Superior temporal gyrus (tissue), 1 donor: ENCODE data around the gene FOXF1.

Source experiments
- DNase-seq: peaks from one replicate; pipeline ENCODE4 v3.0.0-alpha.2; 2016; ENCODE audit errors: extremely low spot score

Gene FOXF1

DNA sequence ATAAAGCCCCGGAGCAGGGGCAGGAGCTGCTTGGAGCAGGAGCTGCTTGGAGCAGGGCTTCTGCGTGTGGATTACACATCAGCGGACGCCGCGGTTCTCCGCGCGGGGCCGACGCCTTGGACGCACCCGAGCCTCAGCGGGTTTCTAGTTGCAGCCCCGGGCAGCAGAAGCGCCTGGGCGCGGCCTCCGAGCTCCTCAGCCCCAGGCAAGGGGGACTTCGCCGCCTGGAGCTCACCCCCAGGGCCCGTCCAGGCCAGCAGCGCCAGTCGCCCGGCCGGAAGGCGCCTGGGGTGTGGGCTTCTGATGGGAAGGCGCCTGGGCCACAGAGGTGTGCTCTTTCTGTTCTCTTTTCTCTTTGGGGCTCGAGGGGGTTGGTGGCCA lies 6.3 kb downstream of the FOXF1 start:
- no peak for DNase-seq

DNA sequence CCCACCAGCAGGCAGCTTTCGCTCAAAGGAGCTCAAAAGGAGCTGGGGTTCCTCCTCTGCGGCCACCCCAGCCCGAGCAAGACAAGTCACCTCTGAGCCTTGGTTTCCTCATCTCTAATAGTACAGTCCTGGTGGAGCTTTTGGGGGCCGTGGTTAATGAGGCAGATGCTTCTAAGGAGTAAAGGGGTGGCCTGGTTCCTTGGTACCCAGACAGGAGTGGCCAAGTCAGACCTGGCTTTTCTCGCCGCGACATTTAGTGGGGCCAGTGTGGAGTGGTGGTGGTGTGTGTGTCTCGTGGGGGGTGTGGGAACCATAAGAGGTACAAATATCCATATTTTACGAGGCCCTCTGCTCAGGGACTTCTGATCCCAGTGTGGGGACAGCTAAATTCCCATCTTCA lies 6.7 kb downstream of the FOXF1 start:
- no peak for DNase-seq

DNA sequence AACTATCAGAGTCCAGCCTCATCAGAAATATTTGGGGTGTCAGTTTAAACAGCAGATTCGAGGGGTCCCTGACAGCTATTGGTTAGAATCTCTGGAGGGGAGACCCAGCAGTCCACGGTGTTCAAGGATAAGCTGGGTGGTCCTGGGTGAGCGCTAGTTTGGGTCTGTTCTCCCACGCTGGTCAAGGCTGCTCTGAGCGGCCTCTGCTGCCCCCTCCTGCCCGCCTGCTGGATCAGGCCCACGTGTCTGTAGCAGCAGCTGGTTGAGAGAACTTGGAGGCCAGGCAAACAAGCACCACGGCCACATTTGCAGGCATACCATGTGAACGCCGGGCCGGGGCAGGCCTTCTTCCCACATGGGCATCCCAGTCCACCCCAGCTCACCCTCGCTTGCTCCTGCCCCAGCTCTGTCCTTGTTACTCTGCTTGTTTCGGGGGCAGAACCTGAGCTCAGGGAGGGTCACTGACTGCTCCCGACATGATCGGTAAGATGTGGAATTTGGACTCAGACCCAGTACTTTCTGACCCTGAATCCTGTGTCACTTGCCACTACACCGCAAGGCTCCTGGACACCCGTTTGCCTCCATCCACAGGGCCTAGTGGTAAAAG lies 7.4 kb downstream of the FOXF1 start:
- peak; percentile 71 for DNase-seq

DNA sequence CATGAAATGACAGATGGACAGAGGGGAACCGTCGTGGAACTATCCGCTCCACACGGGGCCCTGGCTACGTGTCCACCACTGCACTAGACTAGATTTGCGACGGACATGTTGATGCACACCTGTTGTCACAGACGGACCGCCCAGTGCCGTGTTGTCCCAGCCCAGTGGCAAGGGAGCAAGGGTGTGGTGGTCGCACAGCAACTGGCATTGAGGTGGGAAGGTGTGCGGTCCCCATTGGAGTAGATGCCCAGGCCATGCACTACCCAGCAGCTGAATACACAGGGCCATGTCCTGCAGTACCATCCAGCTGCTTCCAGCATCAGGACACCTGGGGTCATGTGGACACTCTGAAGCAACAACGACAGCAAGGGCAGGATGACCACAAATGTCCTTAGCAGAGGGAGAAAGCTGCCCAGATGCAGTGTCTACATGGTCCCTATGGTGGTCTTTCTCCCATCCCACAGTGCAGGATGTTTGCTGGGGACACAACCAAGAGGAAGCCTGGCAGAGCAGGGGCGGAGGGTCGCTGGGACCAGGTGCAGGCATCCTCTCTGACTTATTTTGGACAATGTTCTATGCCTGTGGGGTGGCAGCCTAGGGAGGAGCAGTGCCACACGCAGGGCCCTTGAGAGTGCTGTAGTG lies 8.8 kb downstream of the FOXF1 start:
- no peak for DNase-seq

DNA sequence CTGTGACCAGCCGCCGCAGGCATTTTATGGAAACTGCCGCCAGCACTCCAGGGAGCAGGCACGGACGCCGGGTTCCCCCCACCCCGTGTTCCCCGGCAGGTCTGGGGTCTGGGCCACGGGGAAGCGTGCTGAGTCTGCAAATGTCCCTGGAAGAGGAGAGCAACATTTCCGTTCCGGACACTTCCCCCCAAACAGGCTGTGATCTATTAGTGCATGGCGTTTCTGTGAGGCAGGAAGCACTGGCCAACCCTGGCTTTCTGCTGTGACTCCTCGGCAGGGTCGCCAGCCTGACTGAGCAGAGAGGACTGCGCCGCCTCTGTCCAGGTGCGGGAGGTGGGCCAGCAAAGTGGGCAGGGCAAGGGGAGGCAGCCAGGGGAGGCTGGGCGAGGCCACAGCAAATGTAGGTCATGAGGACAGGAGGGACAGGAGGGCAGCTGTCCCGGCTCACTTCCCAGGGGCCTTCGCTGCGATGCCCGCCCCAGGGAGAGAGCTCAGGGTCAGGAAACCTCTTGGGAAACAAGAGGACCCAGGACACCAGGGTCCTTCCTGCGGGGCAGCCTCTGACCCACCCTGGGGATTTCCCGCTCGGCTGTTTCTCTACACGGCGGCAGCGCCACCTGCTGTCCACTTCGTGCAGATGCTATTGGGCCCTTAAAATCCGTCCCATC lies 9.5 kb downstream of the FOXF1 start:
- peak; percentile 73 for DNase-seq

DNA sequence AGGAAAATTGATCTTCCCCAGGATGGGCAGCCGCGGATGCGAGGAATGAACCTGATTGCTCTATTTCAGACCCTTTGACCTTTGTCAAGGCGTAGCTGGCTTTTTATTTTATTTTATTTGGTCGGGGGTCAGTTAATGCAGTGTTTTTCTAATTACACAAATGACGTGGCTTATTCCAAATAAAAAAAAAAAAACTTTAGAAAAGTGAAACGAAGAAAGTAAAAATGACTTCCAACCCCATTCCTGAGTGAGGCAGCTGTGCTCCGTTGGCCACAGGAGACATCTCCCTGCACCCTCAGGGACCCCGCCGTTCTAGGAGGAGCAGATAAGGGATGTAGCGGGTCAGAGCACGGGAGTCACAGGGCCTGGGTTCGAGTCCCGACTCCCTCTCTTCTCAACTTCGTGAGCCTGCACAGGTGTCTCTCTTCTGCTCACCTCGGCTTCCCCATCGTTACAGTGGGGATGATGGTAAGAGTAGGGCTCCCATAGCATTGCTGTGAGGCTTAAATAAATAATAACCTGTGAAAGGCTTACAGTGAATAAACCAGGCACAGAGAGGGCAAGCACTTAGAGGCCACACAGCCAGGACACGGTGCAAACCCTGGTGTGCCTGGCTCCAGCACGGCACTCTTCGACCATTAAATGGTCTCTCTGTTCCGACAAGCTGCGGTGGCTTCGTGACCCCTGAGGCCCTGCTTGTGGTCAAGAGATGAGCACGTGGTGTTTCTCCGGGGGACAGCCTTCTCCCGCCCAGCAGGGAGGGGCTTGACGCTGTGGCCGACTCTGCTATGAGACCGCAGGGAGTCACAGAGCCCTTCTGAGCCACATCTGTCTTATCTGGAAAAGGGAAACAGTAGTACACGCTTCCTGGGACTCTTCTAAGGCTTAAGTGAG lies 10.2 kb downstream of the FOXF1 start:
- DNase-seq, result no peak

DNA sequence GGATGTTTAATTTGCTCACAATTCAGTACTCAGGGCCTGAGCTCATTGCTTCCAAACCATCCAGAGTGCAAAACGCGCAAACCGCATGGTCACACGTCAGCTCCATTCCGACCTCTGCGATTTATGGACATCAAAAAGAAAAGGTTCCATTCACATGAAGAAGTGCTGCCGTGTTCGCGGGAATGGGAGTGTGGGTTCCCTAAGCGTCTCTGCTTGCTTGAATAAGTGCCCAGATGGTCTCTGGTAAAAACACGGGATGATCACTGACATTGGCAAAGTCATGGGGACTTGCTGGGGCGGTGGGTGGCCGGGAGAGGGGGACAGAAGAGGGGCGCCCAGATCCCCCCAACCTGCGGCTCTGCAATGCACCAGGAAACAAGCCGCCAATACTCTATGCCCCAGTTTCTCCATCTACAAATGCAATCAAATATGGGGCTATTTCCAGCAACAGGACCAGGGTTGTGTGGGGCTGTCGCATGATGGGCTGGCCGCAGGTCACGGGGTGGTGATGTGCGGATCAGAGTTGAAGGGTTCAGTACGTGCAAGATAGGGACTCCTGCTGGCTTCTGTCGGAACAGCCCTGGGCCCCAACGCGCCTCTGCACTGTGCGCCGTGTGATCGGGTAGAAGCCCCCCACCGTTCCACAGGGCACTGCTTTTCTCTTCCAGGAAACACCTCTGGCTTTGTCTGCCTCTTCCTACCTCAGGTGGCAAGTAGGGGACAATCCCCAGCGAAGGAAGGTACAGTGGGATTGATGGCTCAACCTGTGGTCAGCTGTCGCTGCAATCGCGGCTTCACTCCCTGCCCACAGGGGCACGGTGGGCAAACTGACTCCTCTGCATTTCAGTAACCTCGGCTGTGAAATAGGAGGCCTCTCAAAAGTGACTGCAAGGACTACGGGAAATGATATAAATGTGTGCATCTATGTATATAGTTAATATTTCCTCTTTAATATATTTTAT lies 11.2 kb downstream of the FOXF1 start:
- no peak for DNase-seq

DNA sequence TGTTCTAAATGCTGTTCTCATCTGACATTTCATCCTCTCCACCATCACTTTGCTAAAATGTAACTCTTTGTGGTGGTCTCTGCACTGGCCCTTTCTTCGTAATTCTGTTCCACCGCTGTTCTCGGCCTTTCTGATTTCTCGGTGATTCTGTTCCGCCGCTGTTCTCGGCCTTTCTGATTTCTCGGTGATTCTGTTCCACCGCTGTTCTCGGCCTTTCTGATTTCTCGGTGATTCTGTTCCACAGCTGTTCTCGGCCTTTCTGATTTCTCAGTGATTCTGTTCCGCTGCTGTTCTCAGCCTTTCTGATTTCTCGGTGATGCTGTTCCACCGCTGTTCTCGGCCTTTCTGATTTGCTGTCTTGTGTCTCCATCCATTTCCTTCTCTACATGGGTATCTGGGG lies 12.3 kb downstream of the FOXF1 start:
- DNase-seq, result no peak

DNA sequence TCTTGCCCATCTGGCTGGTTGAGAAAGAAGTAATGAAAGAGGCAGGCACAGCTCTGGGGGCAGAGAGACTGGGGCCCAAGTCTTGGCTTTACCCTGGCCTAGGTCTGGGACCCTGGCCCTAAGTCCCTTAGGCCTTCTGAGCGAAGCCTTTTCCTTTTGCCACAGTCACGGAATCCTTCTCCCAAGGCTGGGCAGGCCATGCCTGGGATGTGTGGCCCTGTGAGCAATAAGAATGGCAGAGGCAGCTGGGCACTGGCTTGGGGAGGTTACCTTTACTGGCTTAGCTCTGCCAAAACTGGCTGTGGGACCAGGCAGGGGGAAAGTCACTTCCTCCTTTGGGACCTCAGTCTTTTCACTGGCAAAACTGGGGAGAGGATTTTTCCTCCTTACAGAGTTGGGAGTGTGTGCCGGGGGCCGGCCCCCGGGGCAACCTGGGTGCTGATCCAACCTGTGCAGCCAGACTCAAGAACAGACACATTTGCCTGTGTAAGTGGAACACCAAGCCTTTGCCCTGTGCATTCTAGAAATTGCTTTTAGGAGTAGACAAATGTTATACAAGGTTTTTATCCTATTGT lies 12.9 kb downstream of the FOXF1 start:
- no peak for DNase-seq

DNA sequence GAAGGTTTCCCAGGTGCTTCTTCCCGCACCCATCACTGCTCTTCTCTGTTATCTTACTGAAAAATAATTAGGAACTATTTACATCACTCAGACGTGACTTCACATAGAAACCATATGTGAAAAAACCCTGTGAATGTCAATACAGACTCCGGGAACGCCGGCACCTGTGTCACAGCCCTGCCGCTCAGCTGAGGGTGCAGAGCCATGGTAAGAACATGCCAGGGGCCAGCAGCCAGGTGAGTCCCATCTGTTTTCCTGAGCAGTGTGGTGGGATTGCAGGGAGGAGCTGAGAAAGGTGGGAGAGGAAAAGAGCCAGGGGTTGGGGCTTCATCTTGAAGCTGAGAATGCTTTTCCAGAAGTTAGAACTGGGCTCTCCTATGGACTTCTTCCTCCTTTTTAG lies 13.7 kb downstream of the FOXF1 start:
- DNase-seq, result no peak

DNA sequence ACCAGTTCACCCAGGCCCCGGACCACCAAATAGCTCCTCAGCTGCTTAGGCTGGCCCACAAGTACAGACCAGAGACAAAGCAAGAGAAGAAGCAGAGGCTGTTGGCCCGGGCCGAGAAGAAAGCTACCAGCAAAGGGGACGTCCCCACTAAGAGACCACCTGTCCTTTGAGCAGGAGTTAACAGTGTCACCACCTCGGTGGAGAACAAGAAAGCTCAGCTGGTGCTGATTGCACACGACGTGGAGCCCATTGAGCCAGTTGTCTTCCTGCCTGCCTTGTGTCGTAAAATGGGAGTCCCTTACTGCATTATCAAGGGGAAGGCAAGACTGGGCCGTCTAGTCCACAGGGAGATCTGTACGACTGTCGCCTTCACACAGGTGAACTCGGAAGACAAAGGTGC lies 15.4 kb downstream of the FOXF1 start:
- no peak for DNase-seq

DNA sequence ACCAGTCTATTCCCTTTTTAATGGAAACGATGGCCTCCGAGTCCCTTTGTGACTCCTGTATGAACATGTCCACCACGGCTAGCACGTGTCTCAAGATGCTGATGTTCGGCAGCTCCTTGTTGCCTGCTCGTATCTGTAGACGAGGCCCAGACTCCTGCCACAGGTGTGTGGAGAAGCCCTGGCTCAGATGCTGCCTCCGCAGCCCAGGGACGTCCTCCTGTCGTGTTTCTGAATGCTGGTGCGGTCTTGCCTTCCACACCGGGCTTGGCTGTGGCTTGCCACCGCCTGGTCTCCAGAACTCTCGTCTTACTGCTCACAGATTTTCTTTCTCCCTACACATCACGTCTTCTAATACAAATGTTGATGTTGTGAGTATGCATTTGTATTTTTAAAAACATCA lies 17.0 kb downstream of the FOXF1 start:
- DNase-seq, result no peak

DNA sequence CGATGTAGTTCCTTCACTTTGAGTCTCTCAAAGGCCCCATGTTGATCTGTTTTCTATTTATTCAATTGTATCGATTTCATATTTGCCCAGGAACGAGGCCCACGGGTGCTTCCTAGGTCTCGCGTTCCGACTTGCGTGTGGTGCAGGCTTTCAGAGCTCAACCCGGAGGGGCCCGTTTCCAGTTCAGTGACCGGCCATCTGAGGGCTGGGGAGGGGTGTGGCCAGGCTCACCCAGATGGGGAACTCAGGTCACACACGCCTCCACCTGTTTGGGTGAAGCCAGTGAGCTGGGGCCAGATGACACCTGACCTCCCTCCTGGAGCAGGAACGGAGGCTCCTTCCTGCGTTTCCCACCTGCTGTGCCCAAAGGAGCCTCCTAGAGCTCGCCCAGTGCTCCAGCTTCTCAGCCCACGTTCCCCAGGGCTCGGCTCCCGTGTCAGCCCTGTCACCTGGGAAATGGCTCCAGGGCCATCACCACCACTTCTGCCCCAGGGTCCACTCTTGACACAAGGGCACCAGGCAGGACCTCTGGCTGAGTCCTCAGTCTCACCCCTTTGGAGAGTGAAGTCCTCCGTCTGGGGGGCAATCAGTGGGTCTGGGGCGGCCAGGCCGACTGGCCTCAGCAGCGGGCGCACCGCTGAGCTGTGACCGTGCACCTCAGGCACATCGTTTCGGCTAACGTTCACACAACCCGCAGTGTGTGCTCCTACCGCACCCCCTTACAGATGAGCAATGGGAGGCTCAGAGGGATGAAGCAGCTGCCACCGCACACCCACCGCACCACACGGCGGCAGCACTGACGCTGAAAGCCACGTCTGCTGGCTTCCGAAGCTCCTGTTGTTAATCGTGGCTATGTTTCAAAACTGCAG lies 18.0 kb downstream of the FOXF1 start:
- no peak for DNase-seq

DNA sequence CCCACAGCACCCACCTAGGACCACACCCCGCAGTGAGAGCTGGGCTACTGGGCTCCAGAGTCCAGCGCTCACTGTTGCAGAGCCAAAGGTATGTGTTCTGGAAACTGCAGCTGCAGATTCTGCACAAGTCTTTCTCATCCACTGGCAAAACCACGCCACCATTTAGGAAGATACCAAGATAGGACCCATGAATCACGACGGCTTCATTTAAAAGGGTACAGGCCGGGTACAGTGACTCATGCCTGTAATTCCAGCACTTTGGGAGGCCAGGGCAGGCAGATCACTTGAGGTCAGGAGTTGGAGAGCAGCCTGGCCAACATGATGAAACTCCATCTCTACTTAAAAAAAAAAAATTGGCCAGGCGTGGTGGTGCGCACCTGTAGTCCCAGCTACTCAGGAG lies 18.8 kb downstream of the FOXF1 start:
- no peak for DNase-seq

DNA sequence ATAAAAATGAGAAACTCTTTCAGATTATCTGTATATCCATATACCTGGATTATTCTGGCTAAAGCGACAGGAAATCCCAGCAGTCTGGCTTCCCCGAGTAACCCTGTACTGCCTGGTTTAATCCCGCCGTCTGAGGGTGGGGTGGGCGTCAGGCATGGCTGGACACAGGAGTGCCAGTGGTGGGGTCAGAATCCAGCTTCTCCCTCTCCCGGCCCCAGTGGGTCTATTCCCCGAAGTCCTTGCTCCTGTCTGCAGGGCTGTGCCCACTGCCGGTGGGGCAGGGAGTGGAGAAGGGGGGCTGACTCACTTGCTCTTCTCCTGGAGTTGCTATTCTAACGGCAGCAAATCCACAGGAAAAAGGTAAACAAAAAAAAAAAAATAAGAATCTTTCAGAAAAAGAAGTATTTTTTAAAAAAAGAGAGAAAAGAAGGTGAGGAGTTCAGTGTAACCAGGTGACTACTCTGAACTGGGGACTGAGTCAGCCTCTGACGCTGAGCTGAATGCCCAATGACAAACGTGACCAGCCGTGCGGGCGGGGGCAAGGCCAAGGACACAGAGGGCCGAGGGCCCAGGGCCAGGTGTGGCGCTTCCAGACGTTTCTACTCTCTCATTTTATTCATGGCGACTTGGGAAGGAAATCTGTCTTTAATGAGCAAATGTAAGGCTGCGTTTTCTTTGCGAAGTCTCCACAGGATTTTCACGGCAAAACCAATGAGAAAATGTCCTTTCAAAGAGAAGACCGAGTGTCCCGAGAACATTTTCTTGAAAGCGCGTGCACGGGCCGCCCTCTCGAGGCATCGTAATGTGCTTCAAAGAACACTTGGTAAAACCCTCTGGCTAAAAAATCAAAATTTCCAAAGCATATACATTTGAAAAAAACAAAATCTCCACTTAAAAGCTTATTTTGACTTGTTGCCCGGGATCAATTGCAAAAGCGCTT lies 20.2 kb downstream of the FOXF1 start:
- no peak for DNase-seq

DNA sequence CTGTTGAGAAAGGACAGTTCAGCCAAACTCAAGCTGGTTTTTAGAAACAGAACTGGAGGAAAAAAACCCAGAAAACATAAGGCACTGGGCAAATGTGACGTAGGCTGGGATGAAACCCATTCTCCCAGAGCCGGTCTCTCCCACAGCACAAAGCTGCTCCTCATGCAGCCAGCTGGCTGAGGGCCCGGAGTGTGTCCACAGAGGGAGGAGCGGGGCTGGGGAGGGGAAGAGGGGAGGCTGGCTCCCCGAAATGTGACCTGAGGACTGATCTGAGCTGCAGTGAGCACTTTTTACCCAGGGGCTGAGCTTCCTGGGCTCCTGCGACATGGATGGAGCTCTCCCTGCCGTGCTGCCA lies 20.8 kb downstream of the FOXF1 start:
- peak; percentile 92 for DNase-seq

DNA sequence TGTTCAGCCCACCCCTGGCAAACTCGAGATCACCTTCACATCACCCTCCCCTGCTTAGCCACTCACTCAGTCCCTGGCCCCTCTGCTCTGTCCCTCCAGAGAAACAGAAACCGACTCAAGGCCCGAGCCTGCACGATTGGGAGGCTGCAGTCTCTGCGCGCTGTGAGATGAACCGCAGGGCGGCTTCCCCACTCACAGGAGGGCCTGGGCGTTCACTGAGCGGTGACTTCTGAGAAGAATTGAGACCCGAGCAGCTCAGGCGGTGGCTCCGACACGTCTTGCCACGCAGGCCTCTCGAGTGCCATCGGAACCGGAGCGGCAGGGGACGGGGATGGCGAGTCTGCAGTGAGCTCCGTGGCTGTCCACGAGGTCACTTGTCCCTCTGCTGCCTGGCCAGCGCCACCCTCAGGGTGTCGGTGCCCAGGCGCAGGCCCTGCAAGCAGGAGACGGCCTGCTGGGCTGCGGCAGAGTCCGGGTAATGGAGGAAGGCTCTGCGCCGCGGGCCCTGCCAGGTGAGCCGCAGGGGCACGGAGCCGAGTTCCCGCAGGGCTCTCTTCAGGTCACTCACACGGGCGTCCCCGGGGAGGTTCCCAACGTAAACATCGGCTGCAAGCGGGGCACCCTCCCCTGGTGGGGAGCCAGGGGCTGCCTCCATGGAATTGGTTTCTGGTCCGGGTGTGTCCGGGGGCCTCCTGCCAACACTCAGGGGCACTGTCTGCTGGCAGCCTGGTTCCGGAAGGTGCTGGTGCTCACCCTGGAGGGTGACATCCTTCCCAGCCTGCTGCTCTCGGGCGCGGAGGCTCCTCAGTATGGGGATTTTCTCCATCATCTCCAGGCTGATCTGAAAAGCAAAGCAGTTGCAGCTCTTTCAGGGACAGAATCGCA lies 21.6 kb downstream of the FOXF1 start:
- no peak for DNase-seq

DNA sequence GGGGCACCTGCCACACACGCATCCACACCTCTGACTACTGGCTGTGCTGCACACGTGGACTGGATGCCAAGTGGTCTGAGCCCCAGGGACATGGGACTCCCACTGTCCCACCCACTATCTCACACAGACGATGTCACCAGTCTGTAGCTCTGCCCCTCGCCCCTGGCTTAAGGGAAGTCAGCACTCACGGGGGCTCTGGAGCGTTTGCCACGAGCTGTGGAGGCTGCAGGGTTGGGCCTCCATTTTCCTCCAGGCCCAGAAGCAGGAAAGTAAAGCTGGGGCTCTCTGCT lies 22.1 kb downstream of the FOXF1 start:
- no peak for DNase-seq
